Measurements from ENCODE around the gene ZFHX2. TPM values are rescaled to one million over a fixed set of nuclear protein-coding genes. Genes with fewer than 3 reads are reported as not detected.

The ZFHX2 gene
- total and polyA plus RNA-seq, 5 donors from 2014 or later = 0.42 TPM; not detected in 4

GRCh38 chr14:23561873-23562821 lies 10.6 kb upstream of the ZFHX2 start:
- H3K9me3 Mint-ChIP-seq = peaks cover 0 to 1% (median 0%) of the 10 kb centered on the region in 7 donors
- Histone ChIP-seq H3K9me3 (ENCODE audit: control insufficient read depth in 2 of 2, low read length in 2 of 2) (no peaks in the 10 kb centered on the region), H3K4me1 (ENCODE audit: control insufficient read depth, insufficient read depth, low read length, poor library complexity, severe bottlenecking) (peaks cover 16% of the 10 kb centered on the region), H3K27me3 (ENCODE audit: control insufficient read depth, insufficient read depth, low read length) (no peaks in the 10 kb centered on the region), H3K4me3 (ENCODE audit: low read depth, low read length) (no peak overlapping the region), H3K36me3 (ENCODE audit: control insufficient read depth, insufficient read depth, low read length) (peaks cover 68% of the 10 kb centered on the region), H3K27ac (ENCODE audit: insufficient read depth, low read length, poor library complexity, severe bottlenecking) (no peak overlapping the region)
- ATAC-seq (ENCODE audit: low read depth in 2 of 2) = no peak
- peaks cover 4 to 71% (median 23%) of the 10 kb centered on the region in 4 donors for H3K4me1 Mint-ChIP-seq
- H3K27ac Mint-ChIP-seq = peak overlapping the region in 1 of 3 donors; percentile 50
- no peak for DNase-seq
- peaks cover 34% of the 10 kb centered on the region for H3K36me3 Mint-ChIP-seq
- peaks cover 5% of the 10 kb centered on the region for H3K27me3 Mint-ChIP-seq
- H3K4me3 Mint-ChIP-seq = peak overlapping the region in 2 of 4 donors; percentile 51 to 80

- DNase-seq (no peak), ATAC-seq (ENCODE audit: low read depth in 2 of 2) (no peak)
- Histone ChIP-seq H3K4me3 (ENCODE audit: low read depth, low read length) (no peak overlapping the region), H3K4me1 (ENCODE audit: control insufficient read depth, insufficient read depth, low read length, poor library complexity, severe bottlenecking) (peaks cover 16% of the 10 kb centered on the region), H3K27ac (ENCODE audit: insufficient read depth, low read length, poor library complexity, severe bottlenecking) (no peak overlapping the region), H3K9me3 (ENCODE audit: control insufficient read depth in 2 of 2, low read length in 2 of 2) (no peaks in the 10 kb centered on the region), H3K27me3 (ENCODE audit: control insufficient read depth, insufficient read depth, low read length) (no peaks in the 10 kb centered on the region), H3K36me3 (ENCODE audit: control insufficient read depth, insufficient read depth, low read length) (peaks cover 68% of the 10 kb centered on the region)
- peaks cover 4 to 70% (median 23%) of the 10 kb centered on the region in 4 donors for H3K4me1 Mint-ChIP-seq
- H3K27ac Mint-ChIP-seq = no peak overlapping the region
- H3K36me3 Mint-ChIP-seq = peaks cover 34% of the 10 kb centered on the region
- no peaks in the 10 kb centered on the region for H3K27me3 Mint-ChIP-seq
- peaks cover 0 to 1% (median 0%) of the 10 kb centered on the region in 7 donors for H3K9me3 Mint-ChIP-seq
- peak overlapping the region in 1 of 4 donors; percentile 69 for H3K4me3 Mint-ChIP-seq
These were observed 9.7 kb upstream of the ZFHX2 start for GRCh38 chr14:23561259-23561658.

GRCh38 chr14:23559926-23560520 lies 8.5 kb upstream of the ZFHX2 start:
- Mint-ChIP-seq H3K9me3 (peaks cover 0 to 1% (median 0%) of the 10 kb centered on the region in 7 donors), H3K27me3 (no peaks in the 10 kb centered on the region), H3K27ac (peak overlapping the region in 2 of 3 donors; percentile 23 to 71), H3K4me1 (peaks cover 4 to 67% (median 26%) of the 10 kb centered on the region in 4 donors), H3K36me3 (peaks cover 34% of the 10 kb centered on the region), H3K4me3 (peak overlapping the region in 1 of 4 donors; percentile 70)
- ATAC-seq (ENCODE audit: low read depth in 2 of 2) (no peak), DNase-seq (no peak)
- no peaks in the 10 kb centered on the region for H3K9me3 ChIP-seq (ENCODE audit: control insufficient read depth in 2 of 2, low read length in 2 of 2)
- H3K27me3 ChIP-seq (ENCODE audit: control insufficient read depth, insufficient read depth, low read length) = no peaks in the 10 kb centered on the region
- H3K36me3 ChIP-seq (ENCODE audit: control insufficient read depth, insufficient read depth, low read length) = peaks cover 57% of the 10 kb centered on the region
- no peak overlapping the region for H3K27ac ChIP-seq (ENCODE audit: insufficient read depth, low read length, poor library complexity, severe bottlenecking)
- H3K4me1 ChIP-seq (ENCODE audit: control insufficient read depth, insufficient read depth, low read length, poor library complexity, severe bottlenecking) = peaks cover 21% of the 10 kb centered on the region
- H3K4me3 ChIP-seq (ENCODE audit: low read depth, low read length) = no peak overlapping the region

- Mint-ChIP-seq H3K36me3 (peaks cover 26% of the 10 kb centered on the region), H3K27ac (peak overlapping the region; percentile 41 to 80 (median 51))
- H3K36me3 ChIP-seq (ENCODE audit: control insufficient read depth, insufficient read depth, low read length) = peaks cover 51% of the 10 kb centered on the region
These were observed 7.7 kb upstream of the ZFHX2 start for GRCh38 chr14:23559010-23559925.

GRCh38 chr14:23558346-23559009 lies 6.9 kb upstream of the ZFHX2 start:
- Histone ChIP-seq H3K27me3 (ENCODE audit: control insufficient read depth, insufficient read depth, low read length) (no peaks in the 10 kb centered on the region), H3K36me3 (ENCODE audit: control insufficient read depth, insufficient read depth, low read length) (peaks cover 44% of the 10 kb centered on the region), H3K4me3 (ENCODE audit: low read depth, low read length) (no peak overlapping the region), H3K27ac (ENCODE audit: insufficient read depth, low read length, poor library complexity, severe bottlenecking) (no peak overlapping the region), H3K9me3 (ENCODE audit: control insufficient read depth in 2 of 2, low read length in 2 of 2) (no peaks in the 10 kb centered on the region), H3K4me1 (ENCODE audit: control insufficient read depth, insufficient read depth, low read length, poor library complexity, severe bottlenecking) (peaks cover 21% of the 10 kb centered on the region)
- Mint-ChIP-seq H3K9me3 (no peaks in the 10 kb centered on the region), H3K27me3 (no peaks in the 10 kb centered on the region), H3K4me1 (peaks cover 4 to 57% (median 23%) of the 10 kb centered on the region in 4 donors), H3K4me3 (peak overlapping the region in 3 of 4 donors; percentile 55 to 98 (median 83)), H3K27ac (peak overlapping the region; percentile 51 to 88 (median 88)), H3K36me3 (peaks cover 21% of the 10 kb centered on the region)
- DNase-seq (no peak), ATAC-seq (ENCODE audit: low read depth in 2 of 2) (no peak)

More at GRCh38 chr14:23559010-23559925, 7.7 kb upstream of the ZFHX2 start:
- Histone ChIP-seq H3K27ac (ENCODE audit: insufficient read depth, low read length, poor library complexity, severe bottlenecking) (peak overlapping the region; percentile 1), H3K27me3 (ENCODE audit: control insufficient read depth, insufficient read depth, low read length) (no peaks in the 10 kb centered on the region), H3K4me1 (ENCODE audit: control insufficient read depth, insufficient read depth, low read length, poor library complexity, severe bottlenecking) (peaks cover 21% of the 10 kb centered on the region), H3K9me3 (ENCODE audit: control insufficient read depth in 2 of 2, low read length in 2 of 2) (no peaks in the 10 kb centered on the region), H3K4me3 (ENCODE audit: low read depth, low read length) (no peak overlapping the region)
- no peak for ATAC-seq (ENCODE audit: low read depth in 2 of 2)
- peak overlapping the region in 2 of 4 donors; percentile 83 to 98 for H3K4me3 Mint-ChIP-seq
- peak; percentile 50 to 71 (median 60) for DNase-seq
- H3K4me1 Mint-ChIP-seq = peaks cover 4 to 62% (median 24%) of the 10 kb centered on the region in 4 donors
- peaks cover 0 to 1% (median 0%) of the 10 kb centered on the region in 7 donors for H3K9me3 Mint-ChIP-seq
- no peaks in the 10 kb centered on the region for H3K27me3 Mint-ChIP-seq

DNA sequence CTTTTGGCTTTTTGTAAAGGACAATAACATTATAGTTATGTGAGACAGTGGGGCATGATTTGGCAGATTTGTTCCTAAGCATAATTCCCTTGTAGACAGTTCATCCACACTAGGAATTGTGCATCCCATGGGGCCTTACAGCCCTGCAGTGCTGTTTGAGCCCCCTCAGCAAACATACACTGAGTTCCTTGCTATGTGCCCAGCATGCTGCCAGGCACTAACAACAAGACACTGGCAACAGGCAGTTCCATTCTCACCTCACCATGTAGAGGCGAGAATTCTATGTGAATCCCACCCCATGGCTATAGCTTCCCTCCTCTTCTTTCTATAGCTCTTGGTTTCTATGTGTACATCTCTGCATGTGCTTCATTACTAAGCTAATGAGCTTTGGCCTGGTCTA lies 6.4 kb upstream of the ZFHX2 start:
- Histone ChIP-seq H3K27me3 (ENCODE audit: control insufficient read depth, insufficient read depth, low read length) (no peaks in the 10 kb centered on the region), H3K36me3 (ENCODE audit: control insufficient read depth, insufficient read depth, low read length) (peaks cover 38% of the 10 kb centered on the region), H3K27ac (ENCODE audit: insufficient read depth, low read length, poor library complexity, severe bottlenecking) (no peak overlapping the region), H3K4me3 (ENCODE audit: low read depth, low read length) (no peak overlapping the region), H3K9me3 (ENCODE audit: control insufficient read depth in 2 of 2, low read length in 2 of 2) (no peaks in the 10 kb centered on the region), H3K4me1 (ENCODE audit: control insufficient read depth, insufficient read depth, low read length, poor library complexity, severe bottlenecking) (peaks cover 21% of the 10 kb centered on the region)
- peaks cover 16% of the 10 kb centered on the region for H3K36me3 Mint-ChIP-seq
- no peak for DNase-seq
- H3K4me1 Mint-ChIP-seq = peaks cover 3 to 52% (median 21%) of the 10 kb centered on the region in 4 donors
- H3K27me3 Mint-ChIP-seq = no peaks in the 10 kb centered on the region
- peak overlapping the region; percentile 56 to 98 (median 80) for H3K4me3 Mint-ChIP-seq
- ATAC-seq (ENCODE audit: low read depth in 2 of 2) = no peak
- no peaks in the 10 kb centered on the region for H3K9me3 Mint-ChIP-seq
- peak overlapping the region; percentile 48 to 88 (median 88) for H3K27ac Mint-ChIP-seq

Data from CD4-positive, CD25-positive, alpha-beta regulatory T cell (primary cell).